AML-193 (cell line): ENCODE results near the gene C17orf67.

ENCODE experiments used
- DNase-seq, 2 experiments: peaks; one replicate each; lab custom pipeline; 2025; lab: John Stamatoyannopoulos, UW

The C17orf67 gene

GRCh38 chr17:56808503-56808902 lies 25.2 kb downstream of the C17orf67 start:
- no peak for DNase-seq

DNA sequence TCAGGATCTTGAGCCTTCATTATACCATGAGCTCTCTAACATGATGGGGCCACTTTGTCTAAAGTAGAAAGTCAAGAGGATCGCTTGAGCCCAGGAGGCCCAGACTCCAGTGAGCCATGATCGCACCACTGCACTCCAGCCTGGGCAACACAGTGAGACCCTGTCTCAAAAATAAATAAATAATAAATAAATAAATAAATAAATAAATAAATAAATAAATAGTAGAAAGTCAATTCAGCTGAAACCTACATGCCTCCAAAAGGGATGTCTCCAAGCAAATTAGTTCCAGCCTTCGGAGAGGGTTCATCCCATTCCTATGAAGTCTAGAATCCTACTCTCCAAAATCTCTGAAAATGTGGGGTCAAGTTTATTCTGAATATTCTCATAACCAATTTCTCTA lies 26.0 kb downstream of the C17orf67 start:
- DNase-seq: no peak

DNA sequence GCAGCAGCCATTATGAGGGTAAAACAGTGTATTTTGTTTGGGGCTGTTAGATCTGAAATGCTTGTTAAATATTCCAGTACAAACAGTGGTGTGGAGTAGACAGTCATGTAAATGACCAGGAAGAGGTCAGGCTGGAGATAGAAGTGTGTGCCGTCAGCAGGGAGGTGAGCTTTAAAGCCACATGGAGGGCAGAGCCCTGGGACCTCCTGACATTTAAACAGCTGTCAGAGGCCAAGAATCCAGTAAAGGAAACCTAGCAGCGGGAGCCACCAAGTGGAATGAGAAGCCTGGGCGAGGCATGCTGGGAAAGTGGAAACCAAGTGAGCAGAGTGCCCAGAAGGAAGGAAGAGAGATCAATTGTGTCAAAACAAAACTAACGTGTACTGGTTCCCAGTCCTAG lies 26.8 kb downstream of the C17orf67 start:
- DNase-seq: no peak

GRCh38 chr17:56804454-56804853 lies 29.3 kb downstream of the C17orf67 start:
- DNase-seq: no peak

- DNase-seq: no peak
Measured at GRCh38 chr17:56803071-56803470, 30.6 kb downstream of the C17orf67 start.

DNA sequence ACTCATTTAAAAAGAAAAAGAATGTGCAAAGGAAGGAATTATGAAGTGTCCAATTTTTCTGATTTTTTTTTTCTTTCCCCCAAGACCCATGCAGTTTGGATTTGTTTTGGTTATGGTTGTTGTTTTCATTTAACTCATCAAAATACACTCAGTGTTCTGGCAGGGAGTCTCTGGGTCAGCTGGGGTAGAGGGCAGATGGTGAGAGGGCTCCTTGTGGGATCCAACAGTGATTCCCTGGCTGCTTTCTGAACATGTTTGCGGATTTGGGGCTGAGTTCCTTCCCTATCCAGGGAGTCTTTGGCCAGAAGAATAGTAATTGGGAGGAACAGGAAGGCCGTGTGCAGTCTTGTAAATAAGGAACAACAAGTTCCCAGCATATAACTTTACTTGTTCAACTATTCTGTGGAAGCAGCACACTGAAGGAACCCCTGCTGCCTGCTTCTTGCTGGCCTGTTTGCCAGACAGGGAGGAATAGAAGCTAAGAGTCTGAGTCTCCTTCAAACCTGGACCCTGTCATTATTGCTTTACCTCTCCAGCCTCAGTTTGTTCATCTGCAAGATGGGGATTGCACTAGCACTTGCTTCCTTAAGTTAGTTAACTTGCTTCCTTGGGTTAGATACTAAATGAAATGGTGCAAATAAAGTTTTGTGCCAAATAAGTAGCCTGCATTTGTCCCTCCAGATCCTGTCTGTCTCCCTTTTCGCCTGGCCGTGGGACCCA lies 32.1 kb downstream of the C17orf67 start:
- no peak for DNase-seq

GRCh38 chr17:56798916-56799315 lies 34.8 kb downstream of the C17orf67 start:
- no peak for DNase-seq

GRCh38 chr17:56796536-56796935 lies 37.2 kb downstream of the C17orf67 start:
- no peak for DNase-seq

GRCh38 chr17:56795221-56795865 lies 38.4 kb downstream of the C17orf67 start:
- DNase-seq: no peak

DNA sequence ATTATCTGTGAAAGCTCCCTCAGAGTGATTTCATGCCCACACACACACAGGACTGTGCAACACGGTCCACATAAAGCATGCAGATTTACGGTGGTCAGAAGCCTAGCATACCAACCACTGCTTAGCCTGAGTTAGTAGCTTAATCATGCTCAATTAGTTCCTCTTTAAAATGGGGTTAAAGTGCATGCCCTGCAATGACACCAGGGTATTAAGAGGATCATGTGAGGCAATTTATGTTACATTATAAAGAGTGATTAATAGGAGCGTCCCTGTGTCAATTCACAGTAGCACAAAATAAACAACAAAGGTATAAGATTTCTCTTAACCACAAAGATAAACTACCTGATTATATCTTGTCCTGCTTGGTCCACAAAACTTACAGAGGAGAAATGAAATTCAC lies 39.8 kb downstream of the C17orf67 start:
- DNase-seq: peak in 1 of 2 experiments; percentile 20

DNA sequence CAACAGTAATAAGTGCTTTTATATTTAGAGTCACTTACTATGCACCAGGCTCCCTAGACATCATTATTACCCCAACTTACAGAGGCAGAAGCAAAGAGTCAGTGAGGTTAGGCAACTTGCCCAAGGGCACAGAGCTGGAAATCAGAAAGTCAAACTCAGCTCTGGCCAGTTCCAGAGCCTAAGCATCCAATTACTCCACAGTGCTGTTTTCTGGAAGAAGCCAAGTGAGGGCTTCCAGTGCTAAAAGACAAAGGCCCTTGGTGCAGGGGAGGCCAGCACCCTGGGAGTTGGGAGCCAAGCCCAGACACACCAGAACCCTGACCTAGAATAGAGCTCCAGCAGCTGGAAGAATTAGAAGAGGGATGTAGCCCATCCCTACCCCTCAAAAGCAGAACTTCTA lies 40.2 kb downstream of the C17orf67 start:
- no peak for DNase-seq

- DNase-seq: no peak
Measured at GRCh38 chr17:56792267-56792666, 41.5 kb downstream of the C17orf67 start.

GRCh38 chr17:56786989-56787482 lies 46.7 kb downstream of the C17orf67 start:
- peak; percentile 92 to 95 for DNase-seq

DNA sequence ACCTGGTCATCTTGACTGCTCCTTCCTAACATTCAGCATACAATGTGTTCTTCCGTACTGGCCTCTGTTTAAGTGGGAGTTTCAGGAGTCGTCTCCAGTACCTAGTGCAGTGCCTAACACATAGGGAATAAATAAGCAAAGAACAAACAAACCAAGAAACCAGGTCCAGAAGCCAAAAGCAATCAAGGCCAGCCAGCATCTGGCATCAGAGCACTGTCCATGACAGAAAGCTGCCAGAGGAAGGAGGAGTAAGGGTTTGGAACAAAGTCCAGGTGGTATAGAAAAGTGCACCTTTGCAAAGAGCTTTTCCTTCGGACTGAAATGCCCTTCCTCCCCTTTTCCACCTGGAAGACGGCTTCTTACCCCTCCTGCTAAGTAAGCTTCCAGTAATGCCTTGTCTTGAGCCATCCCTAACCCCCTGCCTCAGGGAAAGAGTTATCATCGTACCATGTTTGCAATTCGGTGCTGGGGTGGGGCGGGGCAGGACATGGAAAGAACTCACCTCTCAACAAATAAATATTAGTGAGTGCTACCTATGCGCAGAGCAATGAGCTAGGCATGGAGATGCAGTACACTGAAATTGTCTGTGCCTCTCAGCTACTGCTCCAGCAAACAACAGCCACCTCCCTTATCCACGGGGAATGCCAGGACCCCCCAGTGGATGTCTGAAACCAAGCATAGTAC lies 47.6 kb downstream of the C17orf67 start:
- no peak for DNase-seq

GRCh38 chr17:56785405-56785804 lies 48.3 kb downstream of the C17orf67 start:
- DNase-seq: no peak

- DNase-seq: no peak
Measured at GRCh38 chr17:56782338-56782737, 51.4 kb downstream of the C17orf67 start.

GRCh38 chr17:56781906-56782305 lies 51.8 kb downstream of the C17orf67 start:
- DNase-seq: no peak

- peak; percentile 77 to 78 for DNase-seq
Measured at GRCh38 chr17:56779898-56780777, 53.6 kb downstream of the C17orf67 start.

GRCh38 chr17:56779322-56779721 lies 54.4 kb downstream of the C17orf67 start:
- DNase-seq: no peak

- no peak for DNase-seq
Measured at GRCh38 chr17:56778898-56779297, 54.8 kb downstream of the C17orf67 start.

GRCh38 chr17:56777859-56778258 lies 55.9 kb downstream of the C17orf67 start:
- no peak for DNase-seq

DNA sequence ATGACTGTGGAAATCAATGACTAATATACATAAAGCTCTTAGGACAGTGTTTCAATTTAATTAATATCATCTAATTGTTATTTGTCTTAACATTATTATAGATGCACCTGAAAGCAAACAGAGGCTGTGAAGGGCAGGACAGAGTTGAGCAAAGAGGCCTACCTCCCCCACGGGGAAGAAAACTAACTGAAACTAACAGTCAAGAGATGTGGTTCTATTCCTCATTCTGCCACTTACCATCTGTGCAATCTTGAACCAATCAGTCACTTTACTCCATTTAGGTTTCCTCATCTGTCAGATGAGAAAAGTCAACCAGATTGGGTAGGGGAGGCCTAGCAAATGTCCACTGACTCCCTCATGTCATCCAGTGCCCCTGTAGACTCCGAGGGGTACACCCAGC lies 59.1 kb downstream of the C17orf67 start:
- DNase-seq: no peak
